Brain microvascular endothelial cell (primary cell): Measurements from ENCODE around the gene OR9G4.

Experiments
- DNase-seq: peaks from one replicate; pipeline ENCODE4 v3.0.0-alpha.2; 2020
- H3K27ac ChIP-seq: fragments of 250-450 bp; sonication (Bioruptor Pico); 2 replicates; pipeline ENCODE4 v1.5.1; 2020; ENCODE audit warnings: mild to moderate bottlenecking, moderate library complexity
- H3K27me3 ChIP-seq: fragments of 250-450 bp; sonication (Bioruptor Pico); replicated peaks from 2 replicates; pipeline ENCODE4 v1.5.1; 2020; ENCODE audit warnings: mild to moderate bottlenecking
- H3K36me3 ChIP-seq: fragments of 250-450 bp; sonication (Bioruptor Pico); replicated peaks from 2 replicates; pipeline ENCODE4 v1.5.1; 2020; ENCODE audit warnings: mild to moderate bottlenecking
- H3K4me3 ChIP-seq: 2 replicates; pipeline ENCODE4 v1.5.1; 2011; ENCODE audit warnings: low read depth, mild to moderate bottlenecking, control low read depth, low read length, moderate library complexity
- CTCF ChIP-seq: IDR thresholded peaks from 2 replicates; pipeline ENCODE4 v1.5.1; 2011; ENCODE audit warnings: low read depth, mild to moderate bottlenecking, moderate library complexity, low read length, control low read depth, inconsistent platforms; ENCODE audit errors: missing control alignments
- in situ Hi-C: cut with HindIII; loops from 2 replicates; pipeline ENCODE4 v1.10.0; 2017; ENCODE audit warnings: low sequenced_read_pairs, low pct_ligation_motif_present

Gene OR9G4

GRCh38 chr11:56714206-56714605, 34.3 kb downstream of the OR9G4 start:
- H3K27me3 ChIP-seq, result no peaks in the 10 kb centered on the region
- no peak for DNase-seq
- no peaks in the 10 kb centered on the region for H3K36me3 ChIP-seq
- TF ChIP-seq CTCF, result no peak
- H3K27ac ChIP-seq, result no peak overlapping the region
- no peak overlapping the region for H3K4me3 ChIP-seq
- in situ Hi-C loops, result no loop called here

- no peak for DNase-seq
- no peaks in the 10 kb centered on the region for H3K27me3 ChIP-seq
- no peak overlapping the region for H3K4me3 ChIP-seq
- in situ Hi-C loops, result no loop called here
- H3K36me3 ChIP-seq, result no peaks in the 10 kb centered on the region
- no peak overlapping the region for H3K27ac ChIP-seq
- no peak for TF ChIP-seq CTCF
Measured at GRCh38 chr11:56706486-56706885, 42.0 kb downstream of the OR9G4 start.

- Histone ChIP-seq H3K27ac (no peak overlapping the region), H3K4me3 (no peak overlapping the region), H3K27me3 (no peaks in the 10 kb centered on the region), H3K36me3 (no peaks in the 10 kb centered on the region)
- in situ Hi-C loops, result no loop called here
- TF ChIP-seq CTCF, result no peak
- DNase-seq, result no peak
Measured at GRCh38 chr11:56705784-56706396, 42.6 kb downstream of the OR9G4 start.

- Histone ChIP-seq H3K4me3 (no peak overlapping the region), H3K27me3 (no peaks in the 10 kb centered on the region), H3K27ac (no peak overlapping the region), H3K36me3 (no peaks in the 10 kb centered on the region)
- DNase-seq, result no peak
- no peak for TF ChIP-seq CTCF
- in situ Hi-C loops, result no loop called here
Measured at GRCh38 chr11:56700914-56701485, 47.5 kb downstream of the OR9G4 start.

GRCh38 chr11:56700242-56700913, 48.1 kb downstream of the OR9G4 start:
- Histone ChIP-seq H3K36me3 (no peaks in the 10 kb centered on the region), H3K4me3 (no peak overlapping the region), H3K27ac (no peak overlapping the region), H3K27me3 (no peaks in the 10 kb centered on the region)
- DNase-seq, result no peak
- in situ Hi-C loops, result no loop called here
- TF ChIP-seq CTCF, result no peak

GRCh38 chr11:56698795-56699194, 49.7 kb downstream of the OR9G4 start, which contains the start of gene OR9G1:
Gene OR9G1 (plus strand): TSS chr11:56699095. CDS start chr11:56700388, 1,293 bp downstream.
- in situ Hi-C loops, result no loop called here

More at GRCh38 chr11:56698795-56699194, 49.7 kb downstream of the OR9G4 start, which contains the start of gene OR9G1:
- TF ChIP-seq CTCF, result no peak
- H3K27ac ChIP-seq, result no peak within 1 kb of the TSS
- H3K27me3 ChIP-seq, result no peaks in the 10 kb centered on the region
- no peak for DNase-seq
- H3K4me3 ChIP-seq, result no peak within 1 kb of the TSS
- no peaks in the 10 kb centered on the region for H3K36me3 ChIP-seq
